HG03095 (cell line): Measurements from ENCODE around the gene SCMH1.
A peak's percentile ranks its signal among the peaks of the same experiment; 100 is the strongest.

Experiments used
- ATAC-seq: cut with Tn5 transposase; IDR thresholded peaks from one replicate; pipeline ENCODE4 v1.9.1; 2021; ENCODE audit warnings: moderate library complexity; ENCODE audit not compliant: unreplicated experiment

The SCMH1 gene

DNA sequence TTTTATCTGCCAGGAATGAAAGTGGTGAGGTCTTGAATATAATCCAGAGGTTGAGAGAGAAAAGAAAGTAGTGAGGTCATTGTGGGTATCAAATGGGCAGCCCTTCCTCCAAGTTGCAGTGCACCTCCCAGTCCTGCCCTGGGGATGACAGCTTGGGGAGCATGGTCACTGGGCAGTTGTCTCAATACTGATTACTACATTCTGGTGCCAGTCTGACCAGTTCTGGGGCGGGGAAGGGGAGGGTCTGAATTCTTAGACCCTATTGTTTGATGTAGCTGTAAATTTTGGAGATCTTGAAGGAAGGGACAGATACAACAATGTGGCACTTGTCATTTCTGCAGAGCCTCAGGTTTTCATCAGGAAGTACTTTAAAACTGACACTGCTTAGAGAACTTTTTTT lies 231.8 kb downstream of the SCMH1 start:
- ATAC-seq, result no peak

DNA sequence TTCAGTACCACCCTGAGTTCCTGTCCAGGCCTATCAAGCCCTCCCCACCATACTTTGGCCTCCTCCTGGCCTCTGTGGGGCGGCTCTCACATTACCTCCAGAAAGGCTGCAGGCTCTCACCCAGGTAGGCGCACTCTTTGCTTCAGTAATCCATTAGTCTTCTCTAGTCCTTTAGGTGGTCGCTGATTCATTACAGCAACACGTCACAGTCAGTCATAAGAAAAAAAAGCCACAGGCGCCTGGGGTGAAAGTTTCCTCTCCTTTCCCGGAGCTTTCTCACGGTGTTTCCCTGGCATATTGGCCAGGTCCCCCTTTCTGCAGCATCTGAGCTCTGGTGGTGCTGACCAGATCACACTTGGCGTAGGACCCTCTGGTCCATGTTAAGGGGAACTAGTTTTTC lies 232.6 kb downstream of the SCMH1 start:
- no peak for ATAC-seq

DNA sequence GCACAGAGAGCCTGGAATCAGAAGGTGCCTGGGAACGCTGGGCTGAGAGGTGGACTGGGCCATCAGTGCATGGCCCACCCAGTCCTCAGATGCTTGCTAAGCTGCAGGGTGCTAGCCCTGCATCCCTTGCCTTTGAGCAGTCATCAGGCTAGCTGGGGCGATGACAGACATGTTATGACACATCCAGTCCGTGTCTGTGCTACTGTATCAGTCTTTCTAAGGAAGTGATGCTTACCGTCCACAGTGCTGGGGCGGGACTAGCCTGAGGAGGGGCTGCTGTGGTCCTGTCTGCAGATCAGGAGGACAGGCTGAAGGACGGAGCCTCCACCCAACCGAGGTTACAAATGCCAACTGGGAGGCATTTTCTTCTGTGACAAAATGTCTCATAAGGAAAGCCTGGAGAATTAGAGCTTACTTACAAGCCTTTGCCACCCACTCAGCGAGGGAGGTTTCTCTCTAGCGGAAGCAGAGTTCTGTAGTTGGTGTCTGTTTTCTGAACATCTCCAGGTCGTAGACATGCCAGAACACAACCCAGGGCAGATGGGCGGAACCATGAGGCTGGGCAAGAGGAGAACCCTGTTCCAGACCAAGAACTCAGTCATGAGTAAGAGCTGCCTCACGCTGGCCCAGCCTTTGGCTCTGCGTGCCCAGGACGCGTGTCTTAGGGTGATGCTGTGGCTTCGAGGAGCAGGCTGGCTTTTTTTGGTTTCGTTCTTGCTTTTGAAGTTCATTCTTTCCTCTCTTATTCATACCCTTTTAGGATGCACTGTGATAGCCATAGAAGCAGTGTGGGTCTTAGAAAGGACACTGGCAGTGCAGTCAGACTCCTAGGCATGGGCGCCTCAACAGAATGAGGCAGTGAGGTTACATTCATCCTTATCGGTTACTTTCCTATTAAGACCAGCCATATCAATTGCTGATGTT lies 234.9 kb downstream of the SCMH1 start:
- ATAC-seq, result no peak

DNA sequence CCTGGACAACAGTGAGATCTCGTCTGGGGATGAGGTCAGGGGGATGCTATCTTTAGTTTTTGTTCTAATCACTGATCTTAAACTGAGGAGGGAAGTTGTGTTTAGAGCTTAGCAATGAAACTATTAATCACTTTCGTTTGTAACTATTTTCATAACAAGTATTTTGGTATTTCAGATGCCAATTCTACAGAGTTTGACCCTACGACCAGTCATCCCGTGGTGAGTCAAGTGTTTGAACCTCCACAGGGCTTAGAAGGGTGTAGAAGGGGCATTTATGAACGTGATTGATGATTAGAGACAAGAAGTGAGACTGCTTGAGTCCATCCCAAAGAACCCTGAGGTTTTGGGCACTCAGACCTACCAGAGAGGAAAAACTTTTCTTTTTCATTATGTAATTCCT lies 236.2 kb downstream of the SCMH1 start:
- ATAC-seq, result no peak

DNA sequence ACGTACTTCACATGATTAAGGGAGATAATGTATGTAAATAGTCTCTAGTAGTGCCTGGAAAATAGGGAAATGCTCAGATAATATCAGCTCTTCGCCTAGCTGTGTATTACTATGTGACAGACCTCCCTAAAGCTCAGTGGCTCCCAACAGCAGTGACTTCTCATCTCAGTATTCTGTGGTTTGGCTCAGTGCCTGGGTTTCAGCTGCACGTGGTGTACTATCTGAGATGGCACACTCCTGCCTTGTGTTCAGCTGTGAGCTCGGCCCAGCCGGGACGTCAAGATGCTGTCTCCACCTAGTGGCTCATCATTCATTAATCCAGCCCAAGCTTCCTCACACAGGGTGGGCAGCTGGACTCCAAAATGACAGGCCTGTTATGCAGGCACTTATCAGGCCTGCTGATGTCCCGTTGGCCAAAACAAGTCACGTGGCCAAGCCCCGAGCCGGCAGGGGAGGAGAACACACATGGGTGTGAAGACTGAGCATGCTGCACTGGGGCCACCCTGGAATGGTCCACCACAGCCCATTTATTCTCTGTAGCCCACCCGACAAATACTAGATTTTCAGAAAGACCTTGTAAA lies 238.4 kb downstream of the SCMH1 start:
- ATAC-seq, result peak; percentile 96

DNA sequence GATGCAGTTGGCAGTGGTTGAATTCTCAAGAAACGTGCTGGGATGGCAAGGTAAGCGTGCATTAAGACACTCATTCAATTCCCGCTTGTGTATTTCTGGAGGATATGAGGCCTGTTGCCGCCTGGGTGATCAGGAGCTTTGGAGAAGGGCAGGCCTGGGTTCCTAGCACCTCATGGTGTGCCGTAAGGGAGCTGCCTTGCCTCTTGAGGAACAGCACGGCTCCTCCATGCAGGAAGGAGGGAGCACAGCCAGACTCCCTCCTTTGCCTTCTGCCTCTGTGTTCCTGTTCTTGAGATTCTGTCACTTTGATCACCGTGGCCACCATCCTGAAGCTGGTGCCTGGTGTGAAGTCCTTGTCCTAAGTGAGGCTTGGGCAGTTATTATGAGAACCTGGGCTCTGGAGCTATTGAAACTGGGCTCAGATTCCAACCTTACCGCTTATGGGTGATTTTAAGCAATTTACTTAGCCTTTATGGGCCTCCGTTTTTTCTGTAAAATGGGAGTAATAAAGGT lies 238.9 kb downstream of the SCMH1 start:
- no peak for ATAC-seq

DNA sequence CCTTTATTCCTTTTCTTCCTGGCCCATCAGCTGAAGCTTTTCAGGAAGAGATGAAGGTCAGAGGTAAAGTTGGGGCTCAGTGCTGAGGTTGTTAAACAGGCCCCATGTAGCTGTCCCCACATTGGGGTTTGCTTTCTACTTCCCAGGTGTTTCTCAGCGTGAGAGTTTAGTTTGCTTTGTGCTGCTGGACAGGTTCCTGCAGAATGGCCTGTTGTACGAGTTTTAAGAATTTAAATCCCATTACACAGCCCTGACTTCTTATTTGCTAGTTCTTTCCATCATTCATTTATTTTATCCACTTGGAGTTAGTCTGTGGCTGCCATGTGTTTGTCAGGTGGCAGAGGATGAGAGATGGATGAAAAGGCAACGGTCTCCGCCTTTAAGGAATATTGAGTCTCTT lies 243.4 kb downstream of the SCMH1 start:
- ATAC-seq, result no peak

DNA sequence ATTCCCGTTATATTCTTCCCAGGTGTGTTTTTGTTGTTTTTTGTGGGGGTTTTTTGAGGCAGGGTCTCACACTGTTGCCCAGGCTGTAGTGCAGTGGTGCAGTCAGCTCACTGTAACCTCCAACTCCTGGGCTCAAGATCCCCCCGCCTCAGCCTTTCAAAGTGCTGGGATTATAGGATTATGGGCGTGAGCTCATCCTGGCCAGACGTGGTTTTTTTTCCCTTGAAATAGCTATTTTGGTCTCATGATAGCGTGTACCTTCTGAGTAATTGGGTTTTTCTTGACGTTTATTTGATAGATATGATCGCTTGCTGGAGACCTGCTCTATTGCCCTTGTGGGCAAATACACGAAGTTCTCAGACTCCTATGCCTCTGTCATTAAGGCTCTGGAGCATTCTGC lies 245.0 kb downstream of the SCMH1 start:
- ATAC-seq, result no peak

DNA sequence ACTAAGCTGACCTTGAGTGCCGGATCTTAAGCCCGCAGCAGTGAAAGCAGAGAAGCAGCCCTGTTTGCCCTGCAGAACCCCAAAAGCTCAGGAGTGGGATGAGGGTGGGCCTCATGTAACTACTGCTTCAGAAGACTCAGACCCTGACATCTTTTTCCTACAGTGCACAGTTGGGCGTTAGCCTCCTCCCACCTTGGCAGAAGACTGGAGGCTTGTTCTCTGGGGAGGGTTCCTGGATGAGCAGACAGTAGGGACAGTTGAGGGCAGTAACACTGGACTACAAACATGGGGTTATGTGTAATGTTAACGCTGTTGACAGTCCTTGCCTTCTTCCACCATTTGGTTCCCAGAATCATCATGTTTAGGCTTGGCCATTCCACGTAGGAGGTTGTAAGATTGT lies 253.0 kb downstream of the SCMH1 start:
- ATAC-seq, result no peak

DNA sequence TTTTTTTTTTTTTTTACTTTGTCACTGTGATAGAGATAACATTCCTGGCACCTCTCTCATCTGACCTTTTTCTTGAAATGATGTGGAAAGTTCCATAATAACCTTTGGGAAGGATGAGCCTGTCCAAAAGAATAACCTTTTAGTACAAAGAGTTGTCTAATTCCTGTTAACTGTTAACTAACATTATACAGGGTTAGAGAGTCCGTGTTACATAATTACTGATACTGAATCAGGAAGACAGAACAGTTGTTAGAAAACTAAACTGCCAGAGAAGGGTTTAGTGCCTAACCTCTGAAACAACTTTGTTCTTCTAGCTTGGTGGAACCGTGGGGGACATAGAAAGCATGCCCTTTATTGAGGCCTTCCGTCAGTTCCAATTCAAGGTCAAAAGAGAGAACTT lies 253.8 kb downstream of the SCMH1 start:
- ATAC-seq, result no peak

DNA sequence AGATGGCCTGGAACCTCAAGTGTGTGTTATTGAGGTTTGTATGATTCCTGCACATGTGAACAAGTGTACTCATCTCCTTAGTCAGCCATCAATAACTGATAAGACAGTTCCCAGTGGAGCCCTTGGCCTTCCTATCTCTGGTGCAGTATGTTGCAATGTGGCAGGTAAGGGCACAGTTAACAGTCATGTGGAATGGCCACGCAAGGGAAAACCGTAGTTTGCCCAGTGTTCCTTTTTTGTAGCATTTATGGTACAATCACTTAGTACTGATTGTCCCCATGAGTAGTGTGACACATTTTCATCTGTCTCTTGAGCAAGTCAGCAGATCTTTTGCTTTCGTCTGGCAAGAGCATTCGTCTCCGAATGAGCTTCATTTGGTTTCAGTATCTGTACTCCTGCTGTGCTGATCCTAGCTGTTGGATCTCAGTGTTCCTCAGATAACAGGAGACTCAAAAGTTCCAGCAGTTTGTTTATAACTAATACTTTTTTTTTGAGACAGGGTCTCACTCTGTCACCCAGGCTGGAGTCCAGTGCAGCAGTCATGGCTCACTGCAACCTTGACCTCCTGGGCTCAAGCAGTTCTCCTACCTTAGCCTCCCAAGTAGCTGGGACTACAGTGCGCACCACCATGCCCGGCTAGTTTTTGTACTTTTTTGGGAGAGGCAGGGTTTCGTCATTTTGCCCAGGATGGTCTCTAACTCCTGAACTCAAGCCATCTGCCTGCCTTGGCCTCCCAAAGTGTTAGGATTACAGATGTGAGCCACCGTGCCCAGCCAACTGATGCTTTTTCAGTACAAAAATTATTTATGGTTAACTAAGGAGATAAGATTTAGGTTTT lies 254.4 kb downstream of the SCMH1 start:
- no peak for ATAC-seq

DNA sequence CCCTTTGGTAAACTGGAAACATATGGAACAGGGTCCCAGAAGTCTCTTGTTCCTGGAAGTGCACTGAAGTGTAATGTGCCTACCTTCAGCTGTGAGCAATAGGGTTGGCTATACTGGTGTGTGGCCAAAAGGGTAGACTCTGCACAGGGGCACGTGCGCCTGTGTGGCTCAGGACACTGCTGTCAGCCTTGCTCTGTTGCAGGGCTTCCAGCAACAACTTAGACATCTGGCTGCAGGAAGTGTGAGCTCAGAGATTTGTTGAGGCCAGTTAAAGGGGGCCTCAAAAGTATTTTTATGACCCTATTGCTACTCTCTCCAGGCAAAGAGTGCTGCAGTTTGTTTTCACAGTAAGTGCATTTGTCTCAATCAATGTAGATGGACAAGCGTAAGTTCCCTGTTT lies 255.2 kb downstream of the SCMH1 start:
- no peak for ATAC-seq

DNA sequence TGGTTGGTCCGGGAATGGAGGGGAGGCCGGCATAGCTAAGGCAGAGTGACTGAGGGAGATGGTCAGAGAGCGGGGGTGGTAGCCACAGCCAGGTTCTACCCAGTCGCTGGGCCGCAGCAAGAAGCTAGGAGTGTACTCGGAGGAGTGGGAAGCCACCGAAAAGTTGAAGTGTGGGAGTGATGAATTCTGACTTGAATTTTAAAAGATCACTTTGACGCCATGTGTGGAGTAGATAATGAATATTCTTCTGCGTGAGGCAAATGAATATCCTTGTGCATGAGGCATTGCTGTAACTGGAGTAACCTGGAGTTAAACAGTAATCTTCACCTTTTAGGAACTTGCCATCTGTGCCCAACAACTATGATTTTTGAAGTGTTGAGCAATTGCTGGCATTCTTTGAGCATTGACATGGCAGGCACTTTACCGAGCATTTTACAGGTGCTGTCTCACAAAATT lies 255.8 kb downstream of the SCMH1 start:
- no peak for ATAC-seq

DNA sequence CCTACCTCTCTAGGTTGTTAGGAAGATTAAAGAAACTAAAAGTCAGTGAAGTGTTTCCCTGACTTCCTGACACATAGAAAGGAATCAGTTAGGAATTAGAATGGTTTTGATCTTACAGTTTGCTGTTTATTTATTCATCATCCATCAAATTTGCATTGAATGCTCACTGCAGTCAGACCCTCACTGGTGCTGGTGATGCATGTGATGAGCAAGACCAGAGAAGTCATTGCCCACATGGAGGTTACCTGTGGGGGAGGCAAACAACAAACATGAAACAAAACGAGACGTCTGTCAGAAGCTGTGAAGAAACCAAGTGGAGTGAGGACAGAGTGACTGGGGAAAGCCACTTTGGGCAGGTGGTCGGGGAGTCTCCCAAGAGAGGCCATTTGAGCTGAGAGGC lies 256.2 kb downstream of the SCMH1 start:
- no peak for ATAC-seq

DNA sequence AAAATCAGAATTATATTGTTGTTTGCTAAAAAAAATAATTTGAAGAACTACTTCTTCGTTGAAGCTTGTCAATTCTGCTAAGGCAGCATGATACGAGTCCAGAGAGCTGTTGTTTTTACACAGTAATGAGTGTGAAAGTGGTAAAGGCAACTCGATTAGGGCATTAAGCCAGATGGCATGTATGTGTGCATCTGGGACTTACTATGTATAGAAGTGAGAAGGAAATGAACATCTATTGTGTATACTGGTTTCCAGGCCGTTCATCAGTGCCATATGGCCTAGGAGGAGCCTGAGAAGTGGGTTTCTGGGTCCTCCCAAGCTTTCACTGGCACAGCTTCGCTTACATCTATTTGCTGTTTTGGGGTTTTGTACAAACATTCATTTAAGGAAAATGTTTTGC lies 256.9 kb downstream of the SCMH1 start:
- no peak for ATAC-seq

DNA sequence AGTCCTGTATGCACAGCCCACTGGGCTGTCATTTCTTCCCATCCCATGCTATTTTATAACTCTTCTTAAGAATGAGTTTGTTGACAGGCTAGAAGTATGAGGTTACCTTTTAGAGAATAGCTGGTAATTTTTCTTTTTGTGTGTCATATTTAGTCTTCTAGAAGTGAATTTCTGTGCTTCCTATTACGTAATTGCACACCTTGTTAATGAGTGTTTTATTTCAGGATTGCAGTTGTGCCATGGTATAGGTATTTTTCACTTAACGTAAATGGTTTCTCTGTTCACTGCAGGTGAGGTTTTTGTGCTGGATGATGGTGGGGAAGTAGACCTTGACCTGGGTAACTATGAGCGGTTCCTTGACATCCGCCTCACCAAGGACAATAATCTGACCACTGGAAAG lies 257.6 kb downstream of the SCMH1 start:
- ATAC-seq, result no peak

DNA sequence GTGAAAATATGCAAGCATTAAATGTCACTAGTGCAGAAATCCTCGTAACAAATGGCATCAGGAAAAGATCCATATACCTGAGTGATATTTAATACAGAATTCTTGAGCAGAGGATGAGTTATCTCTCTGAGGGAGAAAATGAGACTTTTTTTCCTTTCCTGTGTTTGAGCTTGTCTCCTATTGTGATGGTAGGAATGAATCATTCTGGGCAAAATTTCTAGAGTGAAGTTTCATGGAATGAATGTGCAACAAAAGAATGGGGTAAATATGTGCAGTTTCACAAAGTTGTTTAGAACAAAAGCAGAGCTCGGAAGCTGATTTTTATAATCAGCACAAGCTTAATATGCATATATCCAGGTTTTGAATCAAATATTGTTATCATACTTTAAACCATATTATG lies 258.0 kb downstream of the SCMH1 start:
- no peak for ATAC-seq

DNA sequence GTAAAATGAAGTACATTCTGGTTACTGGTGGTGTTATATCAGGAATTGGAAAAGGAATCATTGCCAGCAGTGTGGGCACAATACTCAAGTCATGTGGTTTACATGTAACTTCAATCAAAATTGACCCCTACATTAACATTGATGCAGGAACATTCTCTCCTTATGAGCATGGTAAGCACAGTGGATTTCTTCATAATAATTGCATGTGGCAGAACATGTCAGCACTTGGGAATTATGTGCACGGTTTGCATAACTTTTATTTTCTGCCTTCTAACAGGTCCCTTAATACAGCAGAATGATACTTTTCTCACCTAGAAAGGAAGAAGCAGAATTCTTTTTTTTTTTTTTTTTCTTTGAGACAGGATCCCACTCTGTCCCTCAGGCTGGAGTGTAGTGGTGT lies 258.8 kb downstream of the SCMH1 start:
- ATAC-seq, result no peak

DNA sequence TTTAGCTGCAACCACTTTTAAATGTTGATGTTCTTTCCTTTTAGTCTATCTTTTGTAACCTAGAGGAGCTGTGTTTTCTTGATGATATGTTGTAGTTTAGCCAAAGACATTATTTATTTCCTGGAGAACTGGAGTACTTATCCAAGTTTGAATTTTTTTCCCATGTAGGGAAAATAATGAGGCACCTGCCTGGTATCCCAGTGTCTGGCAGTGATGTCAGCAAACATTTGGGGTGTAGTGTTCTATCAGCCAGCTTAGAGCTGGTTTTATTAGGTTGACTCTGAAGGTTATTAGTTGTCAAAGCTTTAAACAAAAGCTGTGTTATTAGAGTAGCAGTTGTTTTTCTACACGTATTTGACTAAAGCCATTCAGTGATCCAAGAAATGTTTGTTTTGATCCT lies 259.4 kb downstream of the SCMH1 start:
- ATAC-seq, result no peak

DNA sequence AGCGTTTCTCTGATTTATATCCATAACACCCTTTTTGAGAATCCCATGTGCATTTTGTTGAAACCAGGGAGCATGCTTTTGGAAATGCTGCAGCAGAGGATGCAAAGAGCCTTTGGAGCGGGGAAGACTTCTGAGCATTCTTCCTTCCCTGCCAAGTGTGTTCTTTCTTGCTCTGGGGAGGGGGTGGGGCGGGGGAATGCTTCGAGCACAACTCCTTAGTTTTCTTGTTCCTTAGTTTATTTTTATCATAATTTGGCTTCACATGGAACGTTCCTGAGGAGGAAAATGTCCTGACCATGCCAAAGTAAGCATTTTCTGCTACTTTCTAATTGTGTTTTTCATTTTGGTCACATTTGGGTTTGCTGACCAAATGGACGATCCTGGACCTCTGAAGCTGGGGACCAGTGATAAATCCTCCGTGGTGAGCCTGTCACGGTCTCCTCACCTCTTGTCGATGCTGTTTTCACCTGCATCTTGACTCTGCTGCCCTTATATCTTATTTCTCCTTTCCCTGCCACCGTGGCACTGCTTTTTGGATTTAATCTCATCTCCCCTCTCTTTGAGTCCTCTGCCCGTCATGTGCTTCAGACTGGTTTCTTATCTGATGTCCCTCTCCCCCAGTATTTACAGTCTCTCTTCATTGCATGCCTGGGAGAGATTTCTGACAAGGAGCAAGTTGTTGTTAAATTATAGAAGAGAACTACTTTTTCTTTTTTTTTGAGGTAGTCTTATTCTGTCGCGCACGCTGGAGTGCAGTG lies 260.2 kb downstream of the SCMH1 start:
- no peak for ATAC-seq
